ENCODE measurements around the gene COL1A2.

DNA sequence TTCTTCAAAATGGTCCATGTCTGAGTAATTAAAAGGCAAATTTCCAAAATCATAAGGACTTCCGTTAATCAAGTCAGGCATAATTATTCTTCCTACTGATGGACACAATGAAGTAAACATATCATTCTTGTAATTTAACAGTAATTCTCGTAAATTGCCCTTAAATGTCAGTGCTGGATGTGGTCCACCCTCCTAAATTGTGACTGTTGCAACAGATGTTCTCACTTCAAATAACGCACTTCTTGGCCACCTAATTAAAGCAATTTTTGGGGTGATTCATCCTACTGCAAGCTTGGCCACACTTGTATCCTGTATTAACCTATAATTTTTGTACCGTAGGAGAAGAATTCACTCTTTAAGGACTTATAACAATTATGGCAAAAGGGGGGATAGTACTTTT lies 1.9 kb downstream of the COL1A2 start:
- TF ChIP-seq, protein P1, sequence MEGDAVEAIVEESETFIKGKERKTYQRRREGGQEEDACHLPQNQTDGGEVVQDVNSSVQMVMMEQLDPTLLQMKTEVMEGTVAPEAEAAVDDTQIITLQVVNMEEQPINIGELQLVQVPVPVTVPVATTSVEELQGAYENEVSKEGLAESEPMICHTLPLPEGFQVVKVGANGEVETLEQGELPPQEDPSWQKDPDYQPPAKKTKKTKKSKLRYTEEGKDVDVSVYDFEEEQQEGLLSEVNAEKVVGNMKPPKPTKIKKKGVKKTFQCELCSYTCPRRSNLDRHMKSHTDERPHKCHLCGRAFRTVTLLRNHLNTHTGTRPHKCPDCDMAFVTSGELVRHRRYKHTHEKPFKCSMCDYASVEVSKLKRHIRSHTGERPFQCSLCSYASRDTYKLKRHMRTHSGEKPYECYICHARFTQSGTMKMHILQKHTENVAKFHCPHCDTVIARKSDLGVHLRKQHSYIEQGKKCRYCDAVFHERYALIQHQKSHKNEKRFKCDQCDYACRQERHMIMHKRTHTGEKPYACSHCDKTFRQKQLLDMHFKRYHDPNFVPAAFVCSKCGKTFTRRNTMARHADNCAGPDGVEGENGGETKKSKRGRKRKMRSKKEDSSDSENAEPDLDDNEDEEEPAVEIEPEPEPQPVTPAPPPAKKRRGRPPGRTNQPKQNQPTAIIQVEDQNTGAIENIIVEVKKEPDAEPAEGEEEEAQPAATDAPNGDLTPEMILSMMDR (IDR thresholded peaks at IDR 0.05; ENCODE audit: borderline replicate concordance, extremely low read depth, low read length, poor library complexity, severe bottlenecking): no peak
- TF ChIP-seq EZH2 (IDR thresholded peaks at IDR 0.05; ENCODE audit: borderline replicate concordance, low read depth, low read length, severe bottlenecking): no peak
